ENCODE measurements around the gene TEX2. TPM values are rescaled to one million over a fixed set of nuclear protein-coding genes. Genes with fewer than 3 reads are reported as not detected.

The TEX2 gene
- total and polyA plus RNA-seq, 2 of the 13 experiments (the other 11 are each of a cell fraction or from before 2014, with no cell fraction given): 21.4 to 37.7 TPM

GRCh38 chr17:64134216-64134970 is 128.7 kb downstream of the TEX2 start:
- WGBS (ENCODE audit: low lambda C conversion rate): 14% methylated on average over 6 of the region's 6 CpGs
- in situ Hi-C loops (cut with HindIII; ENCODE audit: extremely low pct_ligation_motif_present, low pct_unique_long_range_greater_than_20kb): loop anchor here (5.0 to 10.0 kb wide), 3 partner anchors 72 to 210 kb away; no protein-coding TSS in a partner anchor
- FAIRE-seq: peak; percentile 32
- TF ChIP-seq NPAS2 (CRISPR knock-in tag; IDR thresholded peaks at IDR 0.05; ENCODE audit: borderline replicate concordance) (no peak), HNF4A (CRISPR knock-in tag; IDR thresholded peaks at IDR 0.05) (peak; percentile 84), ZNF704 (CRISPR knock-in tag; IDR thresholded peaks at IDR 0.05; ENCODE audit: borderline replicate concordance) (no peak), ZNF296 (CRISPR knock-in tag; conservative IDR thresholded peaks at IDR 0.05) (no peak), ZNF724P (CRISPR knock-in tag; IDR thresholded peaks at IDR 0.05; ENCODE audit: borderline replicate concordance) (no peak), ZNF879 (CRISPR knock-in tag; IDR thresholded peaks at IDR 0.05) (0 out of 2 replicates have a peak, but pooled peaks have one; percentile 17), ERF (CRISPR knock-in tag; IDR thresholded peaks at IDR 0.05) (peak; percentile 60), ZNF34 (CRISPR knock-in tag; IDR thresholded peaks at IDR 0.05; ENCODE audit: borderline replicate concordance) (no peak), MEF2D (CRISPR knock-in tag; IDR thresholded peaks at IDR 0.05) (peak; percentile 46; the same call in 1 of the 2 replicates), ZNF33B (CRISPR knock-in tag; IDR thresholded peaks at IDR 0.05) (no peak), SALL2 (CRISPR knock-in tag; IDR thresholded peaks at IDR 0.05) (0 out of 2 replicates have a peak, but pooled peaks have one; percentile 46), REPIN1 (CRISPR knock-in tag; IDR thresholded peaks at IDR 0.05; ENCODE audit: borderline replicate concordance, low read depth) (0 out of 2 replicates have a peak, but pooled peaks have one; percentile 42), ZNF772 (CRISPR knock-in tag; IDR thresholded peaks at IDR 0.05) (no peak; the same call in 1 of the 2 replicates), HNF4G (IDR thresholded peaks at IDR 0.05; ENCODE audit: borderline replicate concordance, low read depth, low read length) (peak; percentile 66), HNF4G (CRISPR knock-in tag; IDR thresholded peaks at IDR 0.05; ENCODE audit: borderline replicate concordance, low read depth) (peak; percentile 71; the same call in 1 of the 2 replicates), ARID2 (CRISPR knock-in tag; IDR thresholded peaks at IDR 0.05; ENCODE audit: borderline replicate concordance) (peak; percentile 58; the same call in 1 of the 2 replicates), FOSL2 (CRISPR knock-in tag; IDR thresholded peaks at IDR 0.05) (0 out of 2 replicates have a peak, but pooled peaks have one; percentile 3), SMAD9 (CRISPR knock-in tag; IDR thresholded peaks at IDR 0.05) (no peak), IKZF5 (CRISPR knock-in tag; IDR thresholded peaks at IDR 0.05) (peak; percentile 50; the same call in 1 of the 2 replicates), JUNB (CRISPR knock-in tag; IDR thresholded peaks at IDR 0.05; ENCODE audit: borderline replicate concordance) (no peak), ZNF703 (CRISPR knock-in tag; IDR thresholded peaks at IDR 0.05; ENCODE audit: borderline replicate concordance) (no peak), ZNF761 (CRISPR knock-in tag; conservative IDR thresholded peaks at IDR 0.05) (no peak)

More at GRCh38 chr17:64134216-64134970, 128.7 kb downstream of the TEX2 start:
- no TSS peak for BruUV-seq (replicated peaks)
- H3K9ac ChIP-seq (ENCODE audit: insufficient read depth, low read depth, low read length): peak overlapping the region; percentile 12; the same call in 1 of the 2 replicates
- ChIA-PET CTCF (ENCODE audit: low intra/inter-chr PET ratio, low total read pairs) (interaction anchor here (1.2 to 5.1 kb wide), 6 partner anchors 71 to 215 kb away, joined by 3 to 67 read pairs (median 8); no protein-coding TSS in a partner anchor), POLR2A (interaction anchor here (0.6 to 10.7 kb wide), 15 partner anchors 12 to 127 kb away, joined by 3 to 138 read pairs (median 8); no protein-coding TSS in a partner anchor)
- H3K4me2 ChIP-seq (ENCODE audit: low read depth, low read length): peak overlapping the region; percentile 76
- no peaks in the 10 kb centered on the region for H3K36me3 ChIP-seq (replicated peaks in 1 of 2; ENCODE audit: control insufficient read depth in 1 of 2, insufficient read depth in 2 of 2, low read length in 2 of 2)
- H3K9me3 ChIP-seq (ENCODE audit: low read length): no peaks in the 10 kb centered on the region
- H3K79me2 ChIP-seq (ENCODE audit: insufficient read depth, low read length): peaks cover under 1% of the 10 kb centered on the region
- DNase-seq (ENCODE audit: low spot score) (peak; percentile 68), ATAC-seq (no peak)
- H3K27ac ChIP-seq (ENCODE audit: extremely low read length, insufficient read depth, low read length): peak overlapping the region; percentile 56
- peak overlapping the region in 2 of 3 experiments; percentile 29 to 39; a peak in 4 of 6 replicates for H3K4me3 ChIP-seq (replicated peaks in 1 of 3; ENCODE audit: insufficient read depth in 1 of 3, low read depth in 2 of 3, low read length in 3 of 3)
- no peaks in the 10 kb centered on the region for H4K20me1 ChIP-seq (ENCODE audit: insufficient read depth, low read length)
- peaks cover 55% of the 10 kb centered on the region for H3K4me1 ChIP-seq (ENCODE audit: insufficient read depth, low read length)
- intact Hi-C loops (cut with micrococcal nuclease; ENCODE audit: unreplicated experiment): loop anchor here (5.0 to 10.0 kb wide), 2 partner anchors 148 to 220 kb away; partner anchors contain the start of genes CSHL1 and GH1
- no peaks in the 10 kb centered on the region for H3K27me3 ChIP-seq (ENCODE audit: control insufficient read depth in 1 of 2, insufficient read depth in 2 of 2, low read length in 2 of 2)
- H2AFZ ChIP-seq (ENCODE audit: low read length): peak overlapping the region; percentile 37

Data from HepG2 (cell line).